Heart left ventricle (tissue), 16 donors: ENCODE results near the gene ZAP70. TPM values are rescaled to one million over a fixed set of nuclear protein-coding genes. Genes with fewer than 3 reads are reported as not detected.
A peak's percentile ranks its signal among the peaks of the same experiment; 100 is the strongest.
"Not testable (repeated sequence)": the region's sequence is repeated elsewhere in the genome, so short reads cannot be mapped to it uniquely, and the experiment has no call there.

Experiments used
- ATAC-seq, 4 donors: fragments of 200-7000 bp; cut with Tn5 transposase; one replicate each; pipeline ENCODE4 v1.9.1; 2020 to 2022; ENCODE audit warnings: moderate library complexity in 4 of 4, mild to moderate bottlenecking in 3 of 4, moderate number of reproducible peaks in 1 of 4
- DNase-seq, 5 donors: peaks; one replicate each; pipeline ENCODE4 v3.0.0-alpha.2; 2020
- H3K27ac ChIP-seq, 12 donors: fragments of 200-600 bp; sonication (generic) in 4 of 12; one replicate each; pipeline versions ENCODE4 v1.5.0 to v1.8.0; 2016 to 2022; ENCODE audit warnings: mild to moderate bottlenecking in 2 of 12
- H3K27me3 ChIP-seq, 9 donors: fragments of 200-600 bp; sonication (generic) in 2 of 9; one replicate each; pipeline versions ENCODE4 v1.5.1 to v1.8.0; 2016 to 2022; ENCODE audit warnings: mild to moderate bottlenecking in 3 of 9
- H3K36me3 ChIP-seq, 9 donors: fragments of 200-600 bp; sonication (generic) in 2 of 9; one replicate each; pipeline versions ENCODE4 v1.5.0 to v1.8.0; 2018 to 2022; ENCODE audit warnings: mild to moderate bottlenecking in 2 of 9
- H3K4me1 ChIP-seq, 12 donors: fragments of 200-600 bp; sonication (generic) in 4 of 12; one replicate each; pipeline versions ENCODE4 v1.5.0 to v1.8.0; 2016 to 2022; ENCODE audit warnings: mild to moderate bottlenecking in 3 of 12
- H3K4me3 ChIP-seq, 12 donors: fragments of 200-600 bp; sonication (generic) in 4 of 12; one replicate each; pipeline versions ENCODE4 v1.5.0 to v1.8.0; 2017 to 2022; ENCODE audit warnings: mild to moderate bottlenecking in 9 of 12, moderate library complexity in 4 of 12
- H3K9me3 ChIP-seq, 12 donors: fragments of 200-600 bp; sonication (generic) in 4 of 12; one replicate each; pipeline versions ENCODE4 v1.5.0 to v1.8.0; 2016 to 2022; ENCODE audit warnings: mild to moderate bottlenecking in 1 of 12
- POLR2A ChIP-seq, 2 donors: fragments of 450-650 bp; IDR thresholded peaks; one replicate each; pipeline ENCODE4 v1.6.1; 2017; ENCODE audit warnings: antibody characterized with exemption in 2 of 2, mild to moderate bottlenecking in 2 of 2, moderate library complexity in 2 of 2
- WGBS, 4 donors: extraction: QIAGEN DNeasy Blood & Tissue Kit in 2 of 4; methylation state at CpG; one replicate each; pipeline versions ENCODE4 v1.1.5 to v1.1.7; 2013 to 2018; 5-methylcytosine and 5-hydroxymethylcytosine counted together
- intact Hi-C, 10 donors: fragments of 100-400 bp; cut with DNase I; formaldehyde crosslinking; loops; one replicate each; pipeline versions ENCODE4 v1.11.1 to v1.14.2; 2022
- polyA plus RNA-seq, 2 donors: library from polyadenylated mRNA; stranded (reverse); fragments of 200-250 nt; gene quantifications; one replicate each; pipeline ENCODE4 v1.2.3, GENCODE V29; 2013
- total RNA-seq, 9 donors: library from RNA; depleted of rRNA in 2 of 9; stranded (reverse); fragments of >200 nt in 2 of 9; fragmentation: NEBNext Ultra II Directional in 3 of 9; extraction: Animal tissue kit (Norgen Biotek cat#: 25700) in 3 of 9; gene quantifications; one replicate each; pipeline versions ENCODE4 v1.1.0 to v1.2.4, GENCODE V29; 2016 to 2023
- TF ChIP-seq, protein P1 (sequence below), 12 donors: fragments of 200-600 bp; sonication (generic) in 4 of 12; IDR thresholded peaks; one replicate each; pipeline versions ENCODE4 v1.5.0 to v1.8.0; 2018 to 2022; ENCODE audit warnings: antibody characterized with exemption in 12 of 12, mild to moderate bottlenecking in 5 of 12
- donor health status: ischemic (EF 13 %, LVEDD 7.1; RV severe dilation, severe dysfunction).
- donor health status: healthy with polysubstance abuse.
- donor health status: DM: no; HTN: yes; CAD: no.
- donor health status: DM: no; HTN: no; CAD: no.
- donor health status: ischemic (EF 25% LVEDD 6.9; RV normal size, moderate dysfunction).
- donor health status: ischemic (EF 25% LVEDD 5.7; RV mildly dilated, moderate dysfunction).
- donor health status: healthy.
- donor health status: DM: yes; HTN: yes; CAD: no.
- donor health status: ischemic (EF 35%, LVEDD 5.7; RV mildly dilated, moderate dysfunction).
- donor health status: nonischemic (EF 11% LVEDD 7.7; RV severe dilation, severe dysfunction).
- donor health status: DM: yes; HTN: yes; CAD: no.
- donor health status: PGD.
- donor health status: ischemic (EF 29% LVEDD 5.4; RV normal size, mild dysfunction).
- donor health status: nonischemic (EF 23%, LVEDD 6.1; RV moderate dilation, normal function).

ZAP70 gene
- total and polyA plus RNA-seq, 11 donors: 0.16 to 13.5 (median 0.70) TPM; not detected in 1

DNA sequence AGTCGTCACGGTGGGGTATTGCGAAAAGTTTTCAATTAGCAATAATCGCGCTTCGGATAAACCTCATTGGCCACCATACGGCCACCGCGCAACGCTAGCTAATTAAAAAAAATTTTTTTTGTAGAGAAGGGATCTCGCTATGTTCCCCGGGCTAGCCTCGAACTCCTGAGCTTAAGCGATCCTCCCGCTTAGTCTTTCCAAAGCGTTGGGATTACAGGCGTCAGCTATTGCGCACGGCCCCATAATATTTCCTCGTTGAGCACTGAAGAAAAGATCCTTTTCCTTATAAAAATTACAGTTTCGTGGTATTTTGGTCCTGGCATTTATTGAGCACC, 48.8 kb upstream of the ZAP70 start:
- H3K27ac ChIP-seq: peak overlapping the region; percentile 88 to 99 (median 96)
- H3K4me3 ChIP-seq: peak overlapping the region; percentile 57 to 98 (median 68)
- WGBS, 4 donors: 7 to 10% (median 7%) methylated on average over 21 of the region's 21 CpGs
- ATAC-seq (no peak), DNase-seq (peak in 1 of 5 donors; percentile 8)
- intact Hi-C loops: loop anchor here in 4 of 10 donors (1.0 to 2.0 kb wide), 3 partner anchors 19 to 74 kb away; no protein-coding TSS in a partner anchor
- no peak for TF ChIP-seq POLR2A (IDR thresholded peaks at IDR 0.05)
- TF ChIP-seq, protein P1, sequence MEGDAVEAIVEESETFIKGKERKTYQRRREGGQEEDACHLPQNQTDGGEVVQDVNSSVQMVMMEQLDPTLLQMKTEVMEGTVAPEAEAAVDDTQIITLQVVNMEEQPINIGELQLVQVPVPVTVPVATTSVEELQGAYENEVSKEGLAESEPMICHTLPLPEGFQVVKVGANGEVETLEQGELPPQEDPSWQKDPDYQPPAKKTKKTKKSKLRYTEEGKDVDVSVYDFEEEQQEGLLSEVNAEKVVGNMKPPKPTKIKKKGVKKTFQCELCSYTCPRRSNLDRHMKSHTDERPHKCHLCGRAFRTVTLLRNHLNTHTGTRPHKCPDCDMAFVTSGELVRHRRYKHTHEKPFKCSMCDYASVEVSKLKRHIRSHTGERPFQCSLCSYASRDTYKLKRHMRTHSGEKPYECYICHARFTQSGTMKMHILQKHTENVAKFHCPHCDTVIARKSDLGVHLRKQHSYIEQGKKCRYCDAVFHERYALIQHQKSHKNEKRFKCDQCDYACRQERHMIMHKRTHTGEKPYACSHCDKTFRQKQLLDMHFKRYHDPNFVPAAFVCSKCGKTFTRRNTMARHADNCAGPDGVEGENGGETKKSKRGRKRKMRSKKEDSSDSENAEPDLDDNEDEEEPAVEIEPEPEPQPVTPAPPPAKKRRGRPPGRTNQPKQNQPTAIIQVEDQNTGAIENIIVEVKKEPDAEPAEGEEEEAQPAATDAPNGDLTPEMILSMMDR (IDR thresholded peaks at IDR 0.05): peak in 2 of 12 donors; percentile 2 to 14
- no peaks in the 10 kb centered on the region for H3K9me3 ChIP-seq
- no peaks in the 10 kb centered on the region for H3K27me3 ChIP-seq
- peaks cover 0 to 11% (median 4%) of the 10 kb centered on the region in 9 donors for H3K36me3 ChIP-seq
- peaks cover 4 to 38% (median 30%) of the 10 kb centered on the region in 12 donors for H3K4me1 ChIP-seq

DNA sequence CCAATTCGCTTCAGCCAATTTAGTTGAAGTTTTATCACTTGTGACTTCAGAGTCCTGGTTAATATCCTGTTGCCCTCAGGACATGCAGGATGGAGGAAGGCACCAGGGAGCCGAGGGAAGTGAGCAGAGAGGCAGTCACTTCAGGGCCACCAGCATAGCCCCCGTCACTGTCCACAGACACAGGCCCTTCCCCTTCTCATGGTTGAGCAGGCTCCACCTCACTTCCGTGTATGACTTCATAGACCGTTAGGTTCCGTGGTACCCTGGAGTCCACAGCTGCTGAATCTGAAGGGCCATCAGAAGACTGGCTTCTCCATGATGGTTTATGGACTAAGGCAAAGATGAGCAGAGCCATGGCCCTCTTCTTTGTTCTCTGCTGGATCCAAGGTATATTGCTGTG, 43.9 kb upstream of the ZAP70 start, which contains the start of gene C2orf92:
Gene C2orf92, plus strand, starts transcription at position 266 of the 400 bp plus-strand sequence. Its CDS starts 76 bp downstream, at position 342.
- no peak within 1 kb of the TSS for H3K27ac ChIP-seq
- TF ChIP-seq, protein P1 (IDR thresholded peaks at IDR 0.05): no peak
- no peak for TF ChIP-seq POLR2A (IDR thresholded peaks at IDR 0.05)
- no peaks in the 10 kb centered on the region for H3K27me3 ChIP-seq
- no peak for ATAC-seq
- peaks cover 0 to 4% (median 0%) of the 10 kb centered on the region in 9 donors for H3K36me3 ChIP-seq
- H3K4me3 ChIP-seq: no peak within 1 kb of the TSS
- WGBS, 4 donors: 91 to 96% (median 93%) methylated on average over 6 of the region's 6 CpGs
- H3K4me1 ChIP-seq: peaks cover 0 to 7% (median 3%) of the 10 kb centered on the region in 12 donors
- intact Hi-C loops: no loop called here
- DNase-seq: no peak
- H3K9me3 ChIP-seq: no peaks in the 10 kb centered on the region

DNA sequence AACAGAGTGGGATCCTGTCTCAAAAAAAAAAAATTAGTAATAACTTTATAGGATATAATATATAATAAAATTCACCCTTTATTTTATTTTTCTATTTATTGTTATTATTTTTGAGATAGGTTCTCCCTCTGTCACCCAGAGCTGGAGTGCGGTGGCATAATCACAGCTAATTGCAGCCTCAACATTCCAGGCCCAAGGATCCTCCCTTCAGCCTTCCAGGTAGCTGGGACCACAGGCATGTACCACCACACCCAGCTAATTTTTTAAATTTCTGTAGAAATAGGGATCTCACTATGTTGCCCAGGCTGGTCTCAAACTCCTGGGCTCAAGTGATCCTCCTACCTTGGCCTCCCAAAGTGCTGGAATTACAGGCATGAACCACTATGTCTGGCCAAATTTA, 42.9 kb upstream of the ZAP70 start:
- H3K36me3 ChIP-seq: peaks cover 0 to 4% (median 0%) of the 10 kb centered on the region in 9 donors
- no peaks in the 10 kb centered on the region for H3K27me3 ChIP-seq
- no peak for TF ChIP-seq POLR2A (IDR thresholded peaks at IDR 0.05)
- TF ChIP-seq, protein P1 (IDR thresholded peaks at IDR 0.05): no peak
- no peak overlapping the region for H3K4me3 ChIP-seq
- H3K9me3 ChIP-seq: no peaks in the 10 kb centered on the region
- H3K4me1 ChIP-seq: no peaks in the 10 kb centered on the region
- 97 to 100% (median 99%) methylated on average over 1 of the region's 1 CpG for WGBS, 4 donors
- ATAC-seq: no peak
- no peak overlapping the region for H3K27ac ChIP-seq
- DNase-seq: no peak
- intact Hi-C loops: no loop called here

DNA sequence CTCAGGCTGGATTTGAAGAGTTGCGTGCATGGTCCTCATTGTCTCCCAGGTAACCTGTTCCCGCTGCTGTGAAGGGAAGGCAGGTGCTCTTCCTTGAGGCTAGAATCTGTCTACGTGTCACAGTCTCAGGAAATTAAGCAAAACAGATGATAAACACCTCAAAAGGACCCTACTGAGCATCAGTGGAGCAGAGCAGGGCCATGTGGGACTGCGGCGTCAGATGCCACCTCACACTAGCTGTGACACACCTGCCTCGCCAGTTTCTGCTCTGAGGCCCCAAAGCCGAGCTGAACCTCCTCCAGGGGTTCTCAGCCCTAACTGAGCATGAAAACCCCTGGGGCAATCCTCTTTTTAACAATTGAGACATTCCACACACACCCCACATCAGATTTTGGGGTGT, 41.9 kb upstream of the ZAP70 start:
- Histone ChIP-seq H3K4me3 (no peak overlapping the region), H3K36me3 (peaks cover 0 to 4% (median 0%) of the 10 kb centered on the region in 9 donors), H3K4me1 (no peaks in the 10 kb centered on the region), H3K27me3 (no peaks in the 10 kb centered on the region), H3K27ac (no peak overlapping the region), H3K9me3 (no peaks in the 10 kb centered on the region)
- intact Hi-C loops: no loop called here
- 97 to 98% (median 97%) methylated on average over 3 to 7 of the region's 7 CpGs for WGBS, 4 donors
- ATAC-seq: no peak
- TF ChIP-seq, protein P1 (IDR thresholded peaks at IDR 0.05): no peak
- no peak for TF ChIP-seq POLR2A (IDR thresholded peaks at IDR 0.05)
- no peak for DNase-seq

DNA sequence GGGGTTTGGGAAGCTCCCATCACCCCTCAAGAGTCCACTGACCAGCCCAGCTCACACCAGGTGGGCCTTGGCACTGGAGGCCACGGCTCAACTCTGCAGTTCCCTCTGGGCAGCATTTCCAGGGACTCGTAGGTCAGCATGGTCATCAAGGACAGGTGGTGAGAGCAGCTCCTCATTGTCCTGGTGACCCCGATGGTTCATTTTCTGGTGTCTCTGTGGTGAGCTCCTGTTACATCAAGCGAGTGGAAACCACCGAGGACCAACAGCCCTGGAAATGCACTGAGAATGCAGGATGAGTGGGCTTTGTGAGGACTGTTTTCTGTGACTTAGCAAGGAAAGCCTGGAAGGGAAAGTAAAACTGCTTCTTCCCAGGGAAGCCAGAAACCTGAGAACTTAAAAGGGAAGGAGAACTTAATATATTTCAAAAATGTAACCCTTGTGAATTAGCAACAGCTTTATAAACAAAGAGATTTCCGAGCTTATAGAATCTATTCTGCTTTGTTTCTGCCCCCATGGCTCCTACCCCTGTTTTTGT, 40.7 kb upstream of the ZAP70 start:
- H3K27ac ChIP-seq, H3K9me3 ChIP-seq, H3K36me3 ChIP-seq, ATAC-seq, H3K4me3 ChIP-seq, intact Hi-C loops, DNase-seq, H3K4me1 ChIP-seq, H3K27me3 ChIP-seq: not testable (repeated sequence)
- WGBS, 4 donors: 92 to 96% (median 93%) methylated on average over 5 to 6 of the region's 6 CpGs
